ENCODE measurements around the gene ACSS3. TPM values are rescaled to one million over a fixed set of nuclear protein-coding genes. Genes with fewer than 3 reads are reported as not detected.

The ACSS3 gene
- polyA plus RNA-seq, 1 donor (not counting 4 experiments of a cell fraction or from before 2014, with no cell fraction given): 0.30 TPM

DNA sequence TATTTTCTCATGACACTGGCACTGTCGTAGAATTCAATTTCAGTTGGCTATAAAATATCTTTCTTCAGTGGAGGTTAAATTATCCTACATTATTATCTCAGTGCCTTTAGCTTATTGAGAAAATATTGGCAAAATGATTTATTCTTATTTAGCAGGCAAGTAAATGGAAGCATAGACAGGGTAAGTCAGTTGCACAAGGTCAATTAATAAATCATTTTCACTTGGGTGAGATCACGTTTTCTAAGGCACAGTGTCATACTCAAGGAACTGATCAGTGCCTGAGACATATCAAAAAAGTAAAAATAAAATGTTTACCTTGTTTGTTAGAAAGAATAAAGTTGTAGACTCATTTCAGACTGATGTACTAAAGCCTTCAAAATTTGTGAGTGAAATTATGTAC lies 95.0 kb downstream of the ACSS3 start:
- Histone ChIP-seq H3K9ac (ENCODE audit: control insufficient read depth, extremely low read depth, insufficient read depth, low read length) (no peak overlapping the region), H3K27me3 (ENCODE audit: control insufficient read depth, extremely low read depth, insufficient read depth, low read length) (no peaks in the 10 kb centered on the region), H3K9me3 (ENCODE audit: control insufficient read depth, low read depth, low read length) (no peaks in the 10 kb centered on the region), H3K79me2 (ENCODE audit: control insufficient read depth, insufficient read depth, low read length) (no peaks in the 10 kb centered on the region), H3K36me3 (ENCODE audit: control insufficient read depth in 2 of 2, extremely low read depth in 1 of 2, insufficient read depth in 2 of 2, low read length in 2 of 2) (no peaks in the 10 kb centered on the region), H4K20me1 (ENCODE audit: control insufficient read depth, extremely low read depth, insufficient read depth, low read length) (no peaks in the 10 kb centered on the region), H3K4me3 (ENCODE audit: control insufficient read depth in 2 of 3, extremely low read depth in 1 of 3, insufficient read depth in 2 of 3, low read depth in 1 of 3, low read length in 3 of 3) (no peak overlapping the region), H3K27ac (ENCODE audit: control insufficient read depth, insufficient read depth, low read length) (no peak overlapping the region), H2AFZ (ENCODE audit: control insufficient read depth, low read length) (no peak overlapping the region), H3K4me2 (ENCODE audit: control insufficient read depth, extremely low read depth, insufficient read depth, low read depth, low read length) (no peak overlapping the region), H3K4me1 (ENCODE audit: control insufficient read depth, extremely low read depth, insufficient read depth, low read length) (peaks cover 13% of the 10 kb centered on the region), H3K9me1 (ENCODE audit: control insufficient read depth, extremely low read depth, insufficient read depth, low read length) (no peaks in the 10 kb centered on the region)
- dilution Hi-C loops (cut with MboI; ENCODE audit: extremely low pct_ligation_motif_present, low sequenced_read_pairs): no loop called here
- DNase-seq (ENCODE audit: low read depth, low spot score) (no peak), FAIRE-seq (no peak)
- no peak for TF ChIP-seq CTCF (optimal IDR thresholded peaks at IDR 0.05 in 1 of 3, IDR thresholded peaks at IDR 0.05 in 1 of 3, conservative IDR thresholded peaks at IDR 0.05 in 1 of 3; ENCODE audit: extremely low read depth in 1 of 3, insufficient read depth in 2 of 3, low read length in 3 of 3)
- TF ChIP-seq EZH2 (IDR thresholded peaks at IDR 0.05; ENCODE audit: low read length): no peak

- H3K4me3 ChIP-seq (ENCODE audit: control insufficient read depth in 2 of 3, extremely low read depth in 1 of 3, insufficient read depth in 2 of 3, low read depth in 1 of 3, low read length in 3 of 3): no peak overlapping the region
- no peaks in the 10 kb centered on the region for H3K79me2 ChIP-seq (ENCODE audit: control insufficient read depth, insufficient read depth, low read length)
- H3K9me3 ChIP-seq (ENCODE audit: control insufficient read depth, low read depth, low read length): no peaks in the 10 kb centered on the region
- TF ChIP-seq EZH2 (IDR thresholded peaks at IDR 0.05; ENCODE audit: low read length) (no peak), CTCF (optimal IDR thresholded peaks at IDR 0.05 in 1 of 3, IDR thresholded peaks at IDR 0.05 in 1 of 3, conservative IDR thresholded peaks at IDR 0.05 in 1 of 3; ENCODE audit: extremely low read depth in 1 of 3, insufficient read depth in 2 of 3, low read length in 3 of 3) (no peak)
- H3K27me3 ChIP-seq (ENCODE audit: control insufficient read depth, extremely low read depth, insufficient read depth, low read length): no peaks in the 10 kb centered on the region
- no peak overlapping the region for H3K9ac ChIP-seq (ENCODE audit: control insufficient read depth, extremely low read depth, insufficient read depth, low read length)
- H4K20me1 ChIP-seq (ENCODE audit: control insufficient read depth, extremely low read depth, insufficient read depth, low read length): no peaks in the 10 kb centered on the region
- no peaks in the 10 kb centered on the region for H3K9me1 ChIP-seq (ENCODE audit: control insufficient read depth, extremely low read depth, insufficient read depth, low read length)
- H3K4me1 ChIP-seq (ENCODE audit: control insufficient read depth, extremely low read depth, insufficient read depth, low read length): peaks cover 9% of the 10 kb centered on the region
- no peaks in the 10 kb centered on the region for H3K36me3 ChIP-seq (ENCODE audit: control insufficient read depth in 2 of 2, extremely low read depth in 1 of 2, insufficient read depth in 2 of 2, low read length in 2 of 2)
- dilution Hi-C loops (cut with MboI; ENCODE audit: extremely low pct_ligation_motif_present, low sequenced_read_pairs): no loop called here
- FAIRE-seq (no peak), DNase-seq (ENCODE audit: low read depth, low spot score) (no peak)
- no peak overlapping the region for H2AFZ ChIP-seq (ENCODE audit: control insufficient read depth, low read length)
- H3K4me2 ChIP-seq (ENCODE audit: control insufficient read depth, extremely low read depth, insufficient read depth, low read depth, low read length): no peak overlapping the region
- H3K27ac ChIP-seq (ENCODE audit: control insufficient read depth, insufficient read depth, low read length): no peak overlapping the region
Observed at GRCh38 chr12:81174664-81175063, 96.8 kb downstream of the ACSS3 start.

All from keratinocyte (primary cell).